ENCODE measurements around the gene TCN2.
"Not testable (repeated sequence)": the region's sequence is repeated elsewhere in the genome, so short reads cannot be mapped to it uniquely, and the experiment has no call there.

TCN2 gene

DNA sequence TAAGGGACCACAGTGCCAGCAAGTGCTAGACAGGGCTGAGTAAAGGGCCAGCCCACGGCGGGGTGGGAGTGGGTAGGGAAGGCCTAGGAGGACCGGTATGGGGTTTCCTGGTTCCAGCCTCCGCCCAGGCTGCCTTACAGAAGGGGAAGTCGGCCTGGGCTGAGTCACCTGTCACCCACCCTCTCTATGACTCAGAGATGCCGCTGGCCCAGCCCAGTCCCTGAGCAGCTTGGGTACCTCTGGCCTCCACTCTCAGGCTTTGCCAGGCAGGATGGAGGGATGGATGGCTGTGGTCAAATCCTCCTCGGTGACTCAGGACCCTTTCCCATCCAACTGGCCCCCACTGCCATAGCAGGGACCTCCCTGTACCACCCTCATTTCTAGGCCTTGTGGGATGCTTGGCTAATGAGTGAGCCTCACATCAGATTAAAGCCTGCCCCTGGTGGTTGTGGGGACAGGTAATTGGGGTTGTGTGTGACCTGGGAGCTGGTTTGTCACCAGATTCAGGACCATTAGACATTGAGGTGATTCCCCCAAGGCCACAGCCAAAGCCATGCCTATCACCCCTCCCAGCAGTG lies 42.5 kb downstream of the TCN2 start:
- DNase-seq, result no peak

GRCh38 chr22:30650508-30651116 lies 43.6 kb downstream of the TCN2 start:
- no peak for DNase-seq

- DNase-seq, result no peak
Observed at GRCh38 chr22:30652852-30653251, 45.9 kb downstream of the TCN2 start.

- no peak for DNase-seq
Observed at GRCh38 chr22:30654361-30654760, 47.4 kb downstream of the TCN2 start.

DNA sequence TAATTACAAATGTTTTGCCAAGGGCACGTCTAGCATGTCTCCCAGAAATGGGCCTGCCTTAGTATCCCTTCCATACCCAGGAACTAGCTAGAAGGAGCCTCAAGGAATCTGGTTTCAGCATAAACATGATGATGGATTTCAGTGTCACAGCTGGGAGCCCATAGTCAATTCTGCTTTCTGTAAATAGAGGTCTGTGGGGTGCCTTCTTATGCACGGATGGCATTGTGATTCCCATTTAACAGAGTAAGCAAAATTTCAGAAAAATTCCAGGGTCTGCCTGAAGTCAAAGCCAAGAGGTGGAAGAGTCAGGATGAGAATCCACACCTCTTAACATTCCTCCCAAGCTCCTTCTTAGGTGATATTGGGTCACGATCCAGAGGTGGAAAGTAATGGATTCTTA lies 48.6 kb downstream of the TCN2 start:
- DNase-seq, result no peak

- no peak for DNase-seq
Observed at GRCh38 chr22:30662040-30662439, 55.1 kb downstream of the TCN2 start.

- DNase-seq, result no peak
Observed at GRCh38 chr22:30664798-30665197, 57.8 kb downstream of the TCN2 start.

DNA sequence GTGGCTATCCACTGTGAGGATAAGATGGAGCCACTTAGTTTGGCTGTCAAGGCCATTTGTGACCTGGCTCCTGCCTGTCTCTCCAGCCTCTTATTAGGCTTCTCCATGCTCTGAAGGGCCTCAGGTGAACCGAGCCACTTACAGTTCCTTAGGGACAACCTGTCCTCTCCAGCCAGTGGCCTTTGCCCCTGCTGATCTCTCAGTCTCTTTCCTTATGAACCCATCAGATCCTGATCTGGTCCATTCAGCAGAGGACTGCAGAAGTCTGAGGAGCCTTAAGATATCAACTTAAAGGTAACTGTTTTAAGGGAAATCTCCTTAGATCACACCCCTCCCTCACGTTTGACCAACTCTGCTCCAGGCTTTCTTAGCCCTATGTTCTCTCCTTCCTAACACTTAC lies 58.3 kb downstream of the TCN2 start:
- no peak for DNase-seq

- no peak for DNase-seq
Observed at GRCh38 chr22:30665786-30666185, 58.8 kb downstream of the TCN2 start.

GRCh38 chr22:30667107-30667493 lies 60.1 kb downstream of the TCN2 start:
- no peak for DNase-seq

DNA sequence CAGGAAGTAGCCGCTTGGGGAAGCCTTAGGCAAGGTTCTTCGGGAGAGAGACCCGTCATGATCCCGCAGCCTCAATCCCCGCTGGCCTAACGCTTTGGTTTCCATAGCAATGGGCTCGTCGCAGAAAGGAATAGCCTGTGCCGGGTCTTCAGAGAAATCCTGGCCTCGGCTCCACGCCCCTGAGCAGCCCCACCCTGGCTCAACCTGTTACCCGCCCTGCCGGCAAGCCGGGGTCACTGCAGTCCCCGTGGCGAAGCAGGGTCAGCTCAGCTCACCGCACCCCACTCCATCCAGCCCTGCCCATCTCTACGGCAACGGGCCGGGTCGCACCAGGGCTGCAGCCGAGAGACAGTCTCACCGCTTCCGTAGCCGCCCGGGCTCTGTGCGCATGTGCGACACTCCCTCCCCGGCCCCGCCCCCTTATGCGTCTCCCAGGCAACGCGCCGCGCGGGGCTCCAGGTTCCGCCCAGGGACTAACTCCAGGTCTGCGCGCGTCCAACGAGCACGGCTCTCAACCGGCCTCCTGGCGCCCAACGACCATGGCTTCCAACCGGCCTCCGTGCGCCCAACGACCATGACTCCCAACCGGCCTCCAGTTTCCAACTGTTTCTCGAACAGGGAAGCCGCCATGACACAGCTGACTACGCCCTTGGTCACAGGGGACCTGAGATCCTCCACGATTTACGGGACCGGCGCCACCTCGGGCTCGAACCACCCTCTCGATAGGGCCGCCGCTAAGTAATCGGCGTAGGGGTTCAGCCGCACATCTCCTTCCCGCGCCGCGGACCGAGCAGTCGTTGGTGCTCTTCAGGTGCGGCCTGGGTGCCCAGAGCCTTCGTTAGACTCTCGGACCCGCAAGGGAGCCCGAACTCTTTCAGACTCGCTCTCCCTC lies 60.8 kb downstream of the TCN2 start, which contains the start of gene DUSP18:
Gene DUSP18 (minus strand): TSS at position 382 of the 892 bp plus-strand sequence. CDS start 3,872 bp downstream, outside the sequence.
- peak; percentile 88 for DNase-seq

DNA sequence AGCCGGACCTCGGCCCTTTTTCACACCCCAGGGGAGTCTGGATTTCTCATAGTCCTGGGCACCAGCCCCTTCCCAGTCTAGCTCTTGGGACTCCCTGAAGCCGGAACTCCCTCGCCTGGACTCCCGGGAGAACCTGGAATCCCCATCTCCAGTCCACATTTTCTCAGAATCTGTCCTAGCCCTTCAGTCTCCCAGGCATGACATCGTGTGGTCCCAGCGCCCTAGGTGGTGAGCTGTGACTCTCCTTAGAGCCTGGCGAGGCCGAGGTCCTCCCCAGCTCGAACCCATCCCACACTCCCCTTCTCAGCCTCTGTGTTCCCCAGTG lies 61.4 kb downstream of the TCN2 start:
- DNase-seq, result no peak

DNA sequence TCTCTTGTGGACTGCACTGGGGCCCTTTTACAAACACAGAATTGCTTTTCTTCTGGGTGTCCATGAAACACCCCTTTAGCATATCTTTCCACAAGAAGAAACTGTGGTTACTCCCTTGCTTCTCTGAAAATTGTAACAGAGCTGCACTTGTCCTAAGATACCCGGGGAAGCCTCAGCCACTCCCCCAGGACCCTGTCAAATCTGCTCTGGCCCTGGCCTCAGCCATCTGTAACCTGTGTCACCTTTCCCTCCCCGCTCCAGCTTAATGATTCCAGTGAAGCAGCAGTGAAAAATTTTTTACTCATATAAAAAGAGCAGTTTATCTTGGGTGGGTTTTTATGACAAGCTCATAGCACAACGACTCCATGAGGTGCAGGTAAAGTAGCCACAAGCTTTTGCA lies 64.1 kb downstream of the TCN2 start:
- no peak for DNase-seq

DNA sequence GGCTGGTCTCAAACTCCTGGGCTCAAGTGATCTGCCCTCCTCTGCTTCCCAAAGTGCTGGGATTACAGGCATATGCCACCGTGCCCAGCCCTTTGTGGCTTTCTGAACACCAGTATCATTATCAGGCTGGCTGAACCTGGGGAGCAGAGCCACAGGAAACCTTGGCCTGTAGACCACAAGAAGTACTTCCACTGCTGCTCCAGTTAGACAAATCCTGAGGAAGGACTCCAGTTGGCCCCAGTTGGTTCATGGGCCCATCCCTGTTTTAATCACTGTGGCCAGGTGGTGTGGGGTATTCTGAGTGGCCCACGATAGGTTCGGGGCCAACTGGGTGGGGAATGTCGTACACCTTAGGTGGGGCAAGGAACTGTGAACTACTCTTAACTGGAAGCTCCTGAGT lies 66.2 kb downstream of the TCN2 start:
- DNase-seq, result no peak

DNA sequence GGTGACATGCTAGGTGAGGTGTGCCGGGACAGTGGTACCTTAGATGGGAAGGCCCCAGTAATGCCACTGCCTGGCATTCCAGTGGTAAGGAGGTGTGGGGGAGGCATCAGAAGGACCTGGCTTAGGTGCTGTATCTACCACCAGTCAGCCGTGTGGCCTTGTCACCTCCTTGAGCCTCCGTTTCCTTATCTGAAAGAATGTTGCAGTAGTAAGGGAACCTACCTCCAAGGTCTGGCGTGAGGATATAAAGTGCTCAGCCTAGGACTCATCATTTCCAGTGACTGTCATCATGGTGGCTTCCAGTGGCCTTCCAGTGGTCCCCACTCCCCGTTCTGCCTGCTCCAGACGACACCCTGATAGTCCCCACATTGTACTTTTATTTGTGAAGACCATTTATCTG lies 67.5 kb downstream of the TCN2 start:
- no peak for DNase-seq

DNA sequence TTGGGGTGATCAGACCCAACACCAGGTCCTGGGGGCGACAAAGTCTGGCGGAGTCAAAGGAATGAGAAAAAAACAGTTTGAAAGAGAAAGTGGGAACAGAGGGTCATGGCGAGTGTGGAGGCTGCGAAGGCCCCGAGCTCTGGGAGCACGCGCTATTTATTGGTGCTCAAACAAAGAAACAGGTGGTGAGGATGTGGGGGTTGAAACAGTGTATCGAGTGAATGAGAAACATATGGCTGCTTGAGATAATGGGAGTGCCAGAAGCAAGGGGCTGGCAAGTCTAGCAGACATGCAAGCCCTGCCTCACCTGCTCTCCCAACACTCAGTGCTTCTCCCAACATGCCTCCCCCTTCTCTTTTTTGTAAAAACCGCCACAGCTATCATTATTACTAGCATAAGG lies 68.5 kb downstream of the TCN2 start:
- peak; percentile 87 for DNase-seq

GRCh38 chr22:30676565-30676964 lies 69.6 kb downstream of the TCN2 start:
- not testable (repeated sequence) for DNase-seq
